ENCODE measurements around the gene UMODL1.

Gene UMODL1

GRCh38 chr21:42102526-42102925 lies 31.4 kb downstream of the UMODL1 start:
- Histone ChIP-seq H3K4me1 (no peaks in the 10 kb centered on the region), H3K36me3 (ENCODE audit: control insufficient read depth, insufficient read depth, low read length) (no peaks in the 10 kb centered on the region), H2AFZ (no peak overlapping the region), H3K27ac (no peak overlapping the region), H3K9me3 (ENCODE audit: control insufficient read depth, low read length) (no peaks in the 10 kb centered on the region), H3K4me3 (ENCODE audit: low read depth, low read length) (no peak overlapping the region), H3K27me3 (ENCODE audit: control insufficient read depth, insufficient read depth, low read length) (no peaks in the 10 kb centered on the region), H3K4me2 (ENCODE audit: low read length) (no peak overlapping the region), H3K9ac (no peak overlapping the region), H3K79me2 (no peaks in the 10 kb centered on the region)
- TF ChIP-seq, protein P1, sequence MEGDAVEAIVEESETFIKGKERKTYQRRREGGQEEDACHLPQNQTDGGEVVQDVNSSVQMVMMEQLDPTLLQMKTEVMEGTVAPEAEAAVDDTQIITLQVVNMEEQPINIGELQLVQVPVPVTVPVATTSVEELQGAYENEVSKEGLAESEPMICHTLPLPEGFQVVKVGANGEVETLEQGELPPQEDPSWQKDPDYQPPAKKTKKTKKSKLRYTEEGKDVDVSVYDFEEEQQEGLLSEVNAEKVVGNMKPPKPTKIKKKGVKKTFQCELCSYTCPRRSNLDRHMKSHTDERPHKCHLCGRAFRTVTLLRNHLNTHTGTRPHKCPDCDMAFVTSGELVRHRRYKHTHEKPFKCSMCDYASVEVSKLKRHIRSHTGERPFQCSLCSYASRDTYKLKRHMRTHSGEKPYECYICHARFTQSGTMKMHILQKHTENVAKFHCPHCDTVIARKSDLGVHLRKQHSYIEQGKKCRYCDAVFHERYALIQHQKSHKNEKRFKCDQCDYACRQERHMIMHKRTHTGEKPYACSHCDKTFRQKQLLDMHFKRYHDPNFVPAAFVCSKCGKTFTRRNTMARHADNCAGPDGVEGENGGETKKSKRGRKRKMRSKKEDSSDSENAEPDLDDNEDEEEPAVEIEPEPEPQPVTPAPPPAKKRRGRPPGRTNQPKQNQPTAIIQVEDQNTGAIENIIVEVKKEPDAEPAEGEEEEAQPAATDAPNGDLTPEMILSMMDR (IDR thresholded peaks at IDR 0.05), result no peak

DNA sequence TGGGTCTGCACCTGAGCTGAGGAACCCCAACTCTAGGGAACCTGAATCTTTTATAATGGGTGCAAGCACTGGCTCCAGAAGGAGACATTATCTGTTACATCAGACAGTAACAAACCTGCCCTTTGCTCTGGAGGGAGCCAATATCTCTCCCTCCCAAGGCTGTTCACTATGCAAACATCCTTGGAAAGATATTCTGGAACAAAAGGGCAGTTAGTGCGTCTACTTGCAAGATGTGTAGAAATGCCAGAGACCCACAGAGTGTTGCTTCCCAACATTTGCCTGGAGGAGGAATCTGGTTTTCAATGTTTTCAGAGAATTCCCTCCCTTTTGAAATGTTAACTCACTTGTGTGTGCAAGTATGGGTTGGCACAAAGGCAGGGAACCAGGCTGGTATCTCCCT lies 31.9 kb downstream of the UMODL1 start:
- H3K79me2 ChIP-seq, result no peaks in the 10 kb centered on the region
- H3K4me3 ChIP-seq (ENCODE audit: low read depth, low read length), result no peak overlapping the region
- H3K9me3 ChIP-seq (ENCODE audit: control insufficient read depth, low read length), result no peaks in the 10 kb centered on the region
- no peak overlapping the region for H2AFZ ChIP-seq
- H3K27me3 ChIP-seq (ENCODE audit: control insufficient read depth, insufficient read depth, low read length), result no peaks in the 10 kb centered on the region
- H3K9ac ChIP-seq, result no peak overlapping the region
- no peak overlapping the region for H3K27ac ChIP-seq
- H3K4me1 ChIP-seq, result no peaks in the 10 kb centered on the region
- H3K4me2 ChIP-seq (ENCODE audit: low read length), result no peak overlapping the region
- TF ChIP-seq, protein P1 (IDR thresholded peaks at IDR 0.05), result no peak
- no peaks in the 10 kb centered on the region for H3K36me3 ChIP-seq (ENCODE audit: control insufficient read depth, insufficient read depth, low read length)

DNA sequence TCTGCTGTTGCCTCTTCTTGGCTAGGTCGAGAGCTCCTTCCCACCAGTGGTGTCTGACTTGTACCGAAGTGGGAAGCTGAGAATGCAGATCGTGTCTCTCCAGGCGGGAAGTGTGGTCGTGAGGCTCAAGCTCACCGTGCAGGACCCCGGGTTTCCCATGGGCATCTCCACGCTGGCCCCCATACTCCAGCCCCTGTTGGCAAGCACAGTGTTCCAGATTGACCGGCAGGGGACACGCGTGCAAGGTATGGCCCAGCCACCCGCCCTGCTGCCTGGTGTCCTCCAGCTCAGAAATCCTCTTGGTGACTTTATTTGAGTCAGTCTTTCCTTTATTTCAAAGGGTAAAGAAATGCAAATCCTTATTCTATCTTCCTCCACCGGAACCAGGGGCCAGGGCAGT lies 32.7 kb downstream of the UMODL1 start:
- H3K27me3 ChIP-seq (ENCODE audit: control insufficient read depth, insufficient read depth, low read length), result no peaks in the 10 kb centered on the region
- no peak overlapping the region for H2AFZ ChIP-seq
- H3K27ac ChIP-seq, result no peak overlapping the region
- no peak overlapping the region for H3K4me2 ChIP-seq (ENCODE audit: low read length)
- no peaks in the 10 kb centered on the region for H3K9me3 ChIP-seq (ENCODE audit: control insufficient read depth, low read length)
- no peak overlapping the region for H3K9ac ChIP-seq
- no peak overlapping the region for H3K4me3 ChIP-seq (ENCODE audit: low read depth, low read length)
- H3K79me2 ChIP-seq, result no peaks in the 10 kb centered on the region
- no peaks in the 10 kb centered on the region for H3K36me3 ChIP-seq (ENCODE audit: control insufficient read depth, insufficient read depth, low read length)
- H3K4me1 ChIP-seq, result no peaks in the 10 kb centered on the region
- TF ChIP-seq, protein P1 (IDR thresholded peaks at IDR 0.05), result no peak

DNA sequence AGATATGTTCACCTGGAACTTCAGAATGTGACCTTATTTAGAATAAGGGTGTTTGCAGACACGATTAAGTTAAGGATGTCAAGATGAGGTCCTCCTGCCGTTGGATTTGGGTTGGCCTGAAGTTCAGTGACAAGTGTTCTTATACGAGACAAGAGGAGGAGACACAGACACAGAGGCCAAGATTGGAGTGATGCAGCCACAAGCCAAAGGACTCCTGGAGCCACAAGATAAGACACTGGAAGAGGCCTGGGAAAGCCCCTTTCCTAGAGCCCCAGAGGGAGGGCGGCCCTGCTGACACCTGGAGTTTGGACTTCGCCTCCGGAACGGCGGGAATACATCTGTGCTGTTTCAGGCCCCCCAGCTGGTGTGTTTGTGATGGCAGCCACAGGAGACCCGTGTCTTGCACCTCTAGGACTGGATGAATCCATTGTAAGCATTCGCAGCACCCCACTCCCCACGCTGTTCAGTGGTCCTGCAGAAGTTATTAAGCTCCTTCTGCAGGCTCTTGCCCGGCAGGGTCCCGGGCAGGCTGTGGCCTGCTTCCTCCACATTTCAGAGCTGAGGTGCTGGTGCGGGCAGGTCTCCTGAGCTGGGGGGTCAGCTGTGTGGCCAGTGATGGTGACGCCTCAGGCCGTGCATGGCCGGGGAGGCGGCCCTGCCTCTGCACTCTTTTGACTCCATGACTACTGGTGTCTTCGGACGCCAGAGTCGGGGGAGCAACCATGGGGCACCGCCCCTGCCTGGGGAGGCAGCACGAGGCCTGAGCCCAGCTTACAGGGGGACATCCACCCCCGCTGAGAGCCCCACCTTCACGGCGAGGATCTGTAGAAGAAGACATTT lies 34.6 kb downstream of the UMODL1 start:
- Histone ChIP-seq H3K79me2 (no peaks in the 10 kb centered on the region), H3K27me3 (ENCODE audit: control insufficient read depth, insufficient read depth, low read length) (no peaks in the 10 kb centered on the region), H3K9me3 (ENCODE audit: control insufficient read depth, low read length) (no peaks in the 10 kb centered on the region), H2AFZ (no peak overlapping the region), H3K36me3 (ENCODE audit: control insufficient read depth, insufficient read depth, low read length) (no peaks in the 10 kb centered on the region), H3K9ac (no peak overlapping the region), H3K4me2 (ENCODE audit: low read length) (no peak overlapping the region), H3K4me3 (ENCODE audit: low read depth, low read length) (no peak overlapping the region), H3K4me1 (no peaks in the 10 kb centered on the region), H3K27ac (no peak overlapping the region)
- TF ChIP-seq, protein P1 (IDR thresholded peaks at IDR 0.05), result no peak

DNA sequence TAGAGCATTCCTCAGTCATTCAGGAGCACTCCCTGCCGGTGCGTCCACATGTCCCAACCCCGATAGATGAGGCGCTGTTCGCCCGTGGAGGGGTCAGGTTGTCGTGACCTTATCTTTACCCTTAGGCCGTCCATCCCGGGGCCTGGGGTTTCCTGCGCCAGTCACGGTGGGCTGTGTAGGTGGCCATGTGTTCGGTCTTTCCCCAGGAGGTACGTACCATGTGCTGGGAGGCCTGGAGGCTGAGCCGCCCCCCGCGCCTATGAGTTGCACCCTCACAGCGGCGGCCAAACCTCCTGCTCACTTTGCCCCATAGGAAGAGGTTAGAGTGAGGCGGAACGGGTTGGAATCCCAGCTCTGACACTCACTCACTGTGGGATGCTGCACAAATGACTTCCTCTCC lies 35.3 kb downstream of the UMODL1 start:
- no peaks in the 10 kb centered on the region for H3K9me3 ChIP-seq (ENCODE audit: control insufficient read depth, low read length)
- H3K79me2 ChIP-seq, result no peaks in the 10 kb centered on the region
- no peak overlapping the region for H3K27ac ChIP-seq
- no peaks in the 10 kb centered on the region for H3K27me3 ChIP-seq (ENCODE audit: control insufficient read depth, insufficient read depth, low read length)
- no peaks in the 10 kb centered on the region for H3K4me1 ChIP-seq
- no peak overlapping the region for H3K4me3 ChIP-seq (ENCODE audit: low read depth, low read length)
- H3K4me2 ChIP-seq (ENCODE audit: low read length), result no peak overlapping the region
- H3K9ac ChIP-seq, result no peak overlapping the region
- TF ChIP-seq, protein P1 (IDR thresholded peaks at IDR 0.05), result no peak
- no peak overlapping the region for H2AFZ ChIP-seq
- no peaks in the 10 kb centered on the region for H3K36me3 ChIP-seq (ENCODE audit: control insufficient read depth, insufficient read depth, low read length)

Measured in parathyroid adenoma (tissue), 2 donors.